CD4-positive, alpha-beta T cell treated with Interleukin-15 for 1 hour (primary cell): Measurements from ENCODE around the gene IL17RD.

Experiments
- DNase-seq: peaks from one replicate; pipeline ENCODE4 v3.0.0-alpha.2; 2020

Gene IL17RD

DNA sequence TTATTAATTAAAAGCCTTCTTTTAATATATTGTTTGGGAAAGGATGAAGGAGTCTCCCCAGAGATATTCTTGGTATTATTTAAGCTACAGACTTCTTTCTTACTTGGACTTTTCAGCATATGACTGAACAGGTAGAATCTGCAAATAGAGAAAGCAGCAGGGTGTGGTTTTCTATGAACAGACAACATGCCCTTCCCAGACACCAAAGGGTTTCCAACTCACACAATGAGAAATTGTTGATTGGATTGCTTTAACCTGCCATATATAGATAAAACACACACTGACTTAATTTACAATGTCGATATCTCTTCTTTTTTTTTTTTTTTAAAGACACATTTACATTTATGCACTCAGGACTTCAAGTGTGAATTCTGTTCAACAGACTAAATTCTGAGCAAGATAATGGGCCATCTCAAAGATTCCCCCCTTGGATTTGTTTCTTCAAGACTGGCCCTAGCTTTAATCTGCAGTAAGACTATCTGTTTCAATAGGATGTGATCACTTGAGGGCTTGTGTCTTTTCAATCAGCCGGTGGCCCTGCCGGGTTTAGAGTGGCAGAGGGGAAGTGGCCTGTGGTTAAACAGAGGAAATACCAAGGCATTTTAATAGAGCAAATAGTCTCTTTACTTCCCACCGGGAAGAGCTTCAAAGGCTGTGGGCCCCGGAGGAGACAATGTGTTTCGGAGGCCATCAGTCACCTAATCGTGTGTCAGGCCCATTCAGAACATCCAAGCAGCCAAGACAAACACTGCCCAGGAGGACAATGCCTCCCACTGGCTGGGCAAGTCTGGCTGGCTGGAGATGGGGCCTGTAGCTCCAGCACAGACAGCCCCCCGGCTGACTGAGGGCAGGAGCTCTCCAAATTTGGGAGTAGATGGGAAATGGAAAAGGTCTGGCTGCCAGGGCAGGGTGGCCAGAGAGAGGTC, 6.1 kb downstream of the IL17RD start:
- DNase-seq = no peak

DNA sequence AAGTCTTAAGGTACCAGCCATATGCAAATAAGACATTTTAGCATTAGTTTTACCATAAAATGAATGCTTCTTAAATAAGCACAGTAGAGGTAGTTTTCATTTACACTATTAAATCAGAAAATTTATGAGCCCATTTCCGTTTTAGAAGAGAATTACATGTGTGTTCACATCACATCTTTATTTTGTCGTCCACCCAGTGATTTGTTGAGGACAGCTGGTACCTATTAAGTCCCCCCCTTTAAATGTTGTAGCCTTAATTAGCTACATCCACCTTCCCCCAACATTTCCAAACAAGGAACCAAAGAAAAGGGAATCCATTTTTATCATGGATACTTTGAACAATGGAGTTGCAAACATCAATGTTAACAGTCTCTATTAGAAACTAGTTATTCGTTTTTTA, 6.8 kb downstream of the IL17RD start:
- no peak for DNase-seq

DNA sequence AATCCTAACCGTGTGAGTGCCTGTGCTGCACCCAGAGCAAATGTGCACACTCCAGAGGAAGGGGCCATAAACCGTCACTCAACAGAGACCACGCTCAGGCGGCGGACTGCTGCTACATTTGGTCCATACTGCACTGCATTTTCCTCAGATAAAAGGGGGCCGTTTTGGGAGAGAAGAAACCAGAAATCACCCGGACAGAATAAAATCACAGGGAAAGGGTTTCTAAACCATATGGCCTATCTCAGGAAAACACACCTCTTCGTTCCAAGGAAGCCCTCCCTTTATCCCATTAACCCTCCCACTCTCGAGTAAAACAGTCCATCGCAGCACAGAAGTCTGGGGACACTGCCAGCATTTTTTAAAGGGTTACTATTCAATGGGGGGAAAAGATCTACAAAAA, 7.6 kb downstream of the IL17RD start:
- DNase-seq = no peak

DNA sequence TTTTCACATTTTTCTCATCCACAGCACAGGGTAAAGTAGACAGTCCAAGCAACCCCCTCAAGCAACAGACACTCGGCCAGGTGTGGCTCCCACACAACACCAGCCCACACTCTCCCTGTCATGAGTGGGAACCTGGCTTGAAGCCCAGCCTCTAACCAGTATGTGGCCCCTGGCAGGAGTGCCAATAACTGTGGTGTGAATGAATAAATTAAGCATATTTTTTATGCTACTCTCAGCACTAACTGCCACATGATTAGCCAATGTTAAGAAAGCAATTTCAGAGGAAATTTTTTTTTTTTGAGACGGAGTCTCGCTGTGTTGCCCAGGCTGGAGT, 9.9 kb downstream of the IL17RD start:
- DNase-seq = no peak

DNA sequence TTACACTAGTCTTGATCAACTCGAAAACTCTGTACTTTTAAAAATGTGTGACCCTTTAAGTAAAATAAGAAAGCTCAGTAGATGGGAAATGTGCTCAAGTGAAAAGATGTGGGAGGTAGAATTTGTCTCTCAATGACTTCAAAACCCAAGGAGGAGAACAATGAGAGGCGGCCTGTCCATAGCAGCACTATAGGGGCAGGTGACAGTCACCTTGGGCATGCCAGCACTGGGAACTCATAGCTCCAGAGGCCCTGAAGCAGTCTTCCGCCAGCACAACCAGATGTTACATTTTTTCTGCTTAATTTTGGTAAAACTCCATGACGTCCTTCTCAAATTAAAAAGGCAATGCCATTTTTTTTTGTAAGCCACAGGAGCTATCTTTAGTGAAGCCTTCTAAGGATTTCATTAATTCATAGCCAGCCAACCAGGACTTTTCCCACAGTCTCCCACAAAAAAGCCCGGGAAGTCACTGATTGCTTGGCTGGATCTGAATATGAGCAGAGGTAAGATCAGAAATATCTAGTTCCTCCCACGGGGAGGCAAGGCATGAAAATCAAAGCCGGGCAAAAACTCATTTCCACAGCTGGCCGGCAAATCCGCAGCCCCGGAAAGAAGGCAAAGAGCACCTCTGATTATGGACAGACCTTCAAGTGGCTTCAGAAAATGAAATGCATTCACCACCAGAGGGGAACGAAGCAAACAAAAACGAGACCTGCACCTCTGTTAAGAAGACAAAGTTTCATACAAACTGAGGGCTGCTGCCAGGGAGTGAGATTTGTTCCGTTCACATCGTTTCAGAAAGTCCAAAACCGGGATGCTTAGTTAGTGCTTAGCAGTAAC, 10.5 kb downstream of the IL17RD start:
- DNase-seq = no peak

DNA sequence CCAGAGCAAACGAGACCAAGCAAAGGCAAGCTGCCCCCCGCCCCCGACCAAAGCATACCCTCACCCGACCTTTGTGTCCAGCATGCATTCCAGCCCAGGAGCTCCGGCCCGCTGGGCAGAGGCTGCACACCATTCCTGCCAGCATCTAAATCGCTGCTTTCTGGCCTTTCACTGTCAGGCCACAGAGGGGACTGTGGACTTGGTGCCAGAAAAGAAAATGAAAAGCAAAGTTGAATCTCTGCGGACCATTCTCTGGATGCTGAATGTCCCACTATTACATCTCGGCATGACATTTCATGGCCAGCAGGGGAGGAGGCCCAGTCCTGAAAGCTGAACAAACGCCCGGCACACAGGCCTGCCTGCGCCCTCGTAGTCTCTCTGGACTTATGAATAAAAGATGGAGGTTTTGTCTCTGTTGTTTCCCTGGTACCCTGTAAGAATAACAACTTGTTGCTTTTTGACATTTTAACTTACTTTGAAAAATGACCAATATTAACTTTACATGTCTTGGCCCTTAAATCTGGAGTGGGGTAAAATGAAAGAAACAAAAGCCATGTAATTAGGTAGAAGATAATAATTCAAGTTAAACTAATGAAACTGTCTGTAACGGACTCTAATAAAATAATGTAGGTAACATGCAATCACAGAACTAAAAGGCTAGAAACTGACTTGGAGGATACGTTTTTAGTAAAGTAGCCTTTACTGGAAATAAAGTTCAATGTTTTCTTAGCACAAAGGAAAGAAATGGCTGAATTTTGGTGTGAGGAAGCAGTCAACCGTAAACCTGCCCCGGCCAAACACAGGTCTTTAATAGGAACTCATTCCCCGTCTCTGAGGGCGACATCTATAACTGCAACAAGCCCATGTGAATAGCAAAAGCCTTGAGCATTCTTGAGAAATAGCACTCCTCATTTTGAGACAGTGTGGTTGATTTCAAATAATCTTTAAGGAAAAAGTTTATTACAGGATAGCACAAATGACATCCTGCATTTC, 12.7 kb downstream of the IL17RD start:
- DNase-seq = no peak

DNA sequence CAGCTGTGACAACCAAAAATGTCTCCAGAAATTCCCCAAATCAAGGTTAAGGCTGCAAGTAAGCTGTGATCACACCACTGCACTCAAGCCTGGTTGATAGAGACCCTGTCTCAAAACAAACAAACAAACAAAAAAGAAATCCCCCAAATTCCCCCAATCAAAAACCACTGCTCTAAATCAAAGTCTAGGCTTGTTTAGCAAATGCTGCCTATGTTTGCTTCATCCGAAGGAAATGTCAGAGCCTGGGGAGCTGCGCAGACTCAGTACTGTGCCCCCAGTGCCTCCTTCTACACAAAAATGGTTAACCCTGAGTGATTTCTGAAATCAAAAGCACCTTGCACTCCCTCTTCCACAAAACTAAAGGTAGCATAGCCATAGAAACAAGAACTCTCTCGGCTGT, 13.4 kb downstream of the IL17RD start:
- DNase-seq = no peak

DNA sequence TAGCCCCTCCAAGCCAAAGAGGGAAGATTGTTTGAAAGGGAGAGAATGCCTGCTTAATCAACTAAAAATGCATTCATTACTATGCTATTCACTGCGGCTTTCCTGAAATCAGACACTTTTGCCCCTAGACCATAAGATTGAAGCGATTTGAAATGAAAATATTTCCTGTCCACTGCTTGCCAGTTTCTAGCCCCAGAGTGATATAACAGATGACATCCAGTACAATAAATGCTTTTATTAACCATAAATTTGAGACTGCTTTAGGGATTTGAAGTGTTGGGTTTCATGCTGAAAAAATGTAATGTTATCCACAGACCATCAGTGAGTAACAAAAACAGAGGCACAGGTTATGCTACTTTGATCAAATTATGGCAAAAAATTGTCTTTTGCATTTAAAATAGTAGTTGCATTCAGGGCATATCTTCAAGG, 14.1 kb downstream of the IL17RD start:
- DNase-seq = no peak

DNA sequence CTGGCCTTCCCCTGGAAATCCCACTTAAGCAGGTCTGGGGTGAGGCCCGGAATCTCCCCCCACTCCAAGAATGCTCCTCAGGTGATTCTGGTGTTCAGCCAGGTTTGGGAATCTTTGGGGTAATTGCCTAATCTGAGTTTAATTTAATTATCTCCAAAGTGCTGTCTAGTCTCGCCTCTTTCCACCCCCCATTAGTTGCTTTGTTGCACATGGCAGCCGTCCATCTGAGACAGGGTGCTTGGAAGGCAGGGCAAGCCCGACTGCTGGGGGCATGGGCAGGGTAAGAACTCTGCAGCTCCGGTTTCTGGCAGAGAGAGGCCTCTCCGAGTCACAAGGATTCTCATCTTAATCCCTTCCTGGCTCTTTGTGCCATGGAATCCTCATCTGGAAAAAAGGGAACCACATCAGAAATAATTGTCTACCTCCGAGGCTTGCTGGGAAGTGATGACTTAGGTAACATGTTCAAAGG, 15.0 kb downstream of the IL17RD start:
- DNase-seq = no peak

DNA sequence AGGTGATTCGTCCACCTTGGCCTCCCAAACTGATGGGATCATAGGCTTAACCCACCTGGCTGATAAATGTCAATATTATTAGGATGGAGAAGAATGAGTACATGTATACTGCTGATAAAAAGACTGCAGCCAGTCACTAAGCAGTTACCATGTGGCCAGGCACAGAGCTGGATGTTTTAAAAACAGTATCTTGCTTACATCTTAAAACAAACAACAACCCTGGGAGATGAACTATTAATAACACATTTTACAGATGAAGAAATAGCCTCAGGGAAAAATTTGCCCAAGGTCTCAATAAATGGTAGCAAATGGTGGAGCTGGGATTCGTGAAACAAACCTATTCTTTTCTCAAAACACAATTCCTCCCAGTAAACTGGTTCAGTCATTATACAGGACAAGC, 18.1 kb downstream of the IL17RD start:
- no peak for DNase-seq

DNA sequence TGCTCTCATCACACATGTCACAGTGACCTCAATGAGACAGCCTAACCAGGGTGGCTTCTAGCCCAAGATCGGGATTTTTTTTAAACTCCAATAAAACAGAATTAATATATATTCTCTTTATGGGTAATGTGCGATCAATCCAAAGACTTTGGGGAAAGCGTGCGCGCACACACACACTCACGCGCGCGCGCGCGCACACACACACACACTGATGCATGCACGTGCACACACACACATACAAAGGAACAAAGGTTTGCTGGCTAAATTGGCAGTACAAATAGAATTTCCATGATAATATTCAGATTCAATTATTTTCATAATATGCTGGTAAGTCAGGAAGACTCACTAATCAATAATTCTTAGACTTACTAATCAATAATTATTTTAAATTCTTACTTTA, 19.3 kb downstream of the IL17RD start:
- DNase-seq = no peak

DNA sequence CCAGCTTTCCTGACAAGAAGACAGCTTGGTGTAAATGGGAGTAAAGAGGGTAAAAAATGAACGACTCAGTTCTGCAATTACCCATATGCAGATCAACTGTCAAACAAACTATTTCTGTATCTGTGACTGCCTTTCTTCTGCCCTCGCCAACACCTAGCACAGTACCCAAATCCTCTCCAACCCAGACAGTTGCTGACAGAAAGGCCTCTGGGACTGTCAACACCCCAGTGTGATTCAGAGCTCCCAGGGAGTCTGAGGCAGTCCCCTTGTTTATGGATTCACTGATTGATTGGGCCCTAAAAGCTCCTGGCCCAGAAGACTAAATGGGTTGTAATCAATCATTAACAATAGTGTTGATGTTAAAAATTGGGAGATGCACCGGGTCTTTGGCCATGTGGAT, 20.2 kb downstream of the IL17RD start:
- DNase-seq = no peak

DNA sequence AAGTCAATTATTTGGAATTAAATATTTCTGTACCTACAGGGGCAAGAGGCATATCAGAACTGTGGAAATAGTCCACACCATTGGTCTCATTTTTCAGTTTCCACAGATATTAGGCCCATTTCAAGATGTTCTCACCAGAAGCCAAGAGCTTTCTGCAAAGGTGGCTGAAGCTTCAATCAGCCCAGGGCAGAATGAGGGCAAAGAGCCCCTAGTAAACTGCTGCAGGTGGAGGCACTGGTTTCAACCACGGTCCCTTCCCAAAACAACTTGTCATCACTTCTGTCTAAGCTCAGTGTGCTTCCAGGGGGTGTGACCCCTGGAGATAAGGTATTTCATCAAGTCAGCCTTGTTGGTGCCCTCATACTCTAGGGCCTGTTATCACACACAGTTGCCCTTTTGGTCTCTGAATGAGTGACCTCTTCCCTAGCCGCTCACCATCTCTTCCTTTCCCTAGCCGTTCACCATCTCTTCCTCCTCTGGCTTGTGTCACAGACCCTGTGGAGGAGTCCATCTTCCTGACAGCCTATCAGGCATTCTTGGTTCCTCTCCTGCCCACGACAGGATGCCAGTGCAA, 21.2 kb downstream of the IL17RD start:
- DNase-seq = no peak

DNA sequence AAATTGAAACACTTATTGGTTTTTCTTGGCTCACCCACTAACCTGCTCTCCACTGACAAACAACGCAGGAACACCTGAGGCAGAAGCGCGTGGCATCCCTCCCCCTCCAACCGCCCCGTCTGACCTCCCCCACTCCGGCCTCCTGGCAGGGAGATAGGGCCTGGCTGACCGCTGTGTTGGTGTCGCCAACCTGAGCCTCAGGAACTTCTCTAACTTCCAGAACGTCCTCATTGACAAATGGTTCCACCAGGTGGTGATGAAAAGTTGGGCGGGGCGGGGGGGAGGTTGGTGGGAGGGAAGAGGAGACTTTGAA, 22.8 kb downstream of the IL17RD start:
- no peak for DNase-seq

DNA sequence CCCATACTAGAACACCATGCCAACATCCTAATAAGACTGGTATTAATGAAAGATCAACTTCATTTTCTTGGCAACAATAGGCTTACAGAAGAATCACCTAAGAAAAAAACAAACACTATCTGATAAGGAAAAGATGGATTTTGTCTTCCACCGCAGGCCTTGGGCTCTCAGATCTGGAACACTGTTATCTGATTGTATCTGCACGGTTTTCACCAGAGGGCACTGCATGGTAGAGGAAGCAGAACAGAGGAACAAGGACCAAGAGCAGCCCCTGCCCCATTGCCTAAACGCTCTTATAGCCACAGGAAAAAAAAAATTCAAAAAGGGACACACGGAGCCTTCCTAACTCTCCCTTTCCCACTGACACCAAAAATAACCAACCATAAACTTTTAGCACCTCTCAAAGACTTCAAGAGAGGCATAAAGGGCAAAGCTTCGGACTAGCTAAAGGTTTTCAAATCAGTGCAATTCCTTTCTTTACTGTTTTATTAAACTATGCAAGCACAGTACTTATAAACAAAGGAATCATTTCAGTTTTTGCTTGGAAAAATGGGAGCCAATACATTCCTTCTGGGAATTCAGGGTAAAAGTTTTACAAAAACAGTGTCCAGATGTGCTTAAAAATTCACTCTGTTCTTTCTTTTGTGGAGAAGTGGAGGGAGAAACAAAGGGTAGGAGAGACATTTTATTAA, 23.3 kb downstream of the IL17RD start:
- no peak for DNase-seq

DNA sequence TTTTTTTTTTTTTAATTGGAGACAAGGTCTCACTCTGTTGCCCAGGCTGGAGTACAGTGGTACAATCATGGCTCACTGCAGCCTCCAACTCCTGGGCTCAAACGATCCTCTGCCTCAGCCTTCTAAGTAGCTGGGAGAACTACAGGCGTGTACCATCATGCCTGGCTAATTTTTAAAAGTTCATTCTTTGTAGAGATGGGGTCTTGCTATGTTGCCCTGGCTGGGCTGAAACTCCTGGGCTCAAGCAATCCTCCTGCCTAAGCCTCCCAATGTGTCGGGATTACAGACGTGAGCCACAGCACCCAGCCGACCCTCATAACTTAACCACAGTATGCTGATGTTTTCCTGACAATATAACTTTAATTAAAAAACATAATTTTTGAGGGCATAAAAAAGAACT, 24.3 kb downstream of the IL17RD start:
- no peak for DNase-seq

DNA sequence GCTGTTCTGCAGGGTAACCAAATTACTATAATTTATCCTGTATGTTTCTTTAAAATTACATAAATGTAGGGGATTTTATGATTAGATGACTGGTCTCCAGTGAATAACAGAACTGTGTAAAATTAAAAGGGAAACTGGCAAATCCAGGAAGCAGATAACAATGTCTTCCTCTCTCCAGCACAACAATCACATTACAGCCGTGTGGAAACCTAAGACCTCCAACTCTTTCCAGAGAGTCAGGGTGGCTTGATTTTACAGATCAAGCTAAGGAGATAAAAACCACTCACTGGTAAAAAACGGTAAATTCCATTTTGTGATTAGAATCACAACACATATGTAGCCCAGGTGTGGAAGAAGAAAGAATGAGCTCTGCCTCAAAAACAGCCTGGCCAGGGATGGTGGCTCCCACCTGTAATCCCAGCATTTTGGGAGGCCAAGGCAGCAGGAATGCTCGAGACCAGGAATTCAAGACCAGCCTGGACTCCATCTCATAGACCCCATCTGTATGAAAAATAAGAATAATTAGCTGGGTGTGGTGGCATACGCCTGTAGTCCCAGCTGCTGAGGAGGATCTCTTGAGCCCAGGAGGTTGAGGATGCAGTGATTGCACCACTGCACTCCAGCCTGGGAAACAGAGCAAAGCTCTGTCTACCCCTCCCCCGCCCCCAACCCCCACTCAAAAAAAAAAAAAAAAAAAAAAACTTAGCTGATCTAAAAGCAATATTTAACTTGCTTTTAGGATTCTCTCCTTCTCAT, 29.0 kb downstream of the IL17RD start:
- DNase-seq = no peak

DNA sequence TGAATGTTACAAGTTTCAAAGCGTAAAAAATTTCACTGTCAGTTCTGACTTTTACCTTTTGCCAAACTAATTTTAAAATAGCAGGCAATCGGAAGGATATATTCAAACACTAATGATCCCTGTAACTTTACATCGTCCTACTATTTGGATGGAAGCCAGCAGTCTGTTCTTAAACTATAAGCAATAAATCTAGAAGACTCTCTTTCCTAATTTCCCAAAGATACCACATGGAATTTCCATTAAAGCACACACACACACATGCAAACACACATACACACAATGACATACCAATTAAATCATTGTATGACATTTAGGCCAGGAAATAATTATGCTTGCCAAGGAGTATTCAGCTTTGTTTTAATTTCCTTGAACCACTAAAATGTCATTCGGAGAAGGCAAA, 32.0 kb downstream of the IL17RD start:
- DNase-seq = no peak

DNA sequence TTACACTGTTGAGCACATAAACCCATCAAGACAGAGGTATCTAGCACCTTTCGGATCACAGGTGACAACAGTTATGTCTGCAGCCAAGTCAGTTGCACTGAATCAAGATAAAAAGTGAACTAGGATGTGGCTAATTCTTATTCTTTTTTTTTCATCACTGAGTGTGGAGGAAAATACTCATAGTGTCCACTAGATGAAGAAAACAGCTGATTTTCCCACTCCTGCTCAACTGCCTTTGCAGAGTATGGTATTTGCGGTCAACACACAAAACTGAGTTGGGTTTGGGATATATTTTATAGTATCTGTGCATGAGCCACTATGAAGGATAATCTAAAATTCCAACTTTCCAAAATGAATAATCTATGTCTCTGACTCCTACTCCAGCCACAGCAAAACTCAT, 32.5 kb downstream of the IL17RD start:
- DNase-seq = no peak

DNA sequence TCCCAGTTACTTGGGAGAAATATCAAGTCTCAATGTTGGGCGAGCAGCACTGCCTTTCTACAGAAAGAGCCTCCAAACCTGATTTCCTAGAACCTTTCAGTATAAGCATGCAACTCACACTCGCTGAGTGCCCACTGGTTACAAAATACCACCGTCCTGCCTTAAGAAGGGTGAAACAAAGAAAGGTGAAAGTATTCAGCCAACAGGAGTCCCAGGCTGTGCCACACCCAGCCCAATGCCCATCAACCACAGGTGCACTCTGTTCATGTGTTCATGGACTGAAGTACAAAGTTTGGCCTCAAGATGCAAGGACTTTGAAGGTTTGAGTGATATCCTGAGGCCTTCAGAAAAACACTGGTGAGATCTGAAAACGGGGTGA, 34.0 kb downstream of the IL17RD start:
- DNase-seq = no peak

DNA sequence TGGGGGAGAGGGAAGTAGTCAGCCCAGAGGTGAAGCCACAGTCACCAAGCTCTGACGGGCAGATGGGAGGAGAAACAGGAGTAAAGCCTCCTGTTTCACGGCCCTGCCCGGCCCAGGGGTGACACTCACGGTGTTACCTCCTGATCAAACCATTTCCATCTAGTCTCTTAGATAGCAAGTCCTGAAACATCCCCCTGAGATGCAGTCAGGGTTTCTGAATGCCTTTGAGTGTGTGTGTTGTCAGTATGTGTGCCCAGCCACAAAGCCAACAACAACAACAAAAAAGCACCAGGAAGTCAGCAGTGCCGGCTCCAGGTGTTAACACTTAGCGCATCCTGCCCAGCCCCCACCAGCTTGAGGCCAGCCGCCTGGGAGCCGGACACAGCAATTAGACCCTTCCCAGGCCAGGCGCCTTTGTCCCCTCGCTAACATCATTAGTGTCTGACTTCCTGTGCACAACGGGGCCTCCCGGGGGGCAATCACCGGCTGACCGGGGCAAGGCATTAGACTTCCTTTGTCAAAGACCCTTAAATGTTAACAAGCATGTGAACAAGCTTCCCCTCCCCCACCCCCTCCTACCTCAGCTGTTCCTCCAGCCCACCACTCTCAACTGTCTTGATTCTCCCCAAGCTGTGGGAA, 34.5 kb downstream of the IL17RD start:
- DNase-seq = no peak
